Measurements from ENCODE around the gene KRR1.
"Not testable (repeated sequence)": the region's sequence is repeated elsewhere in the genome, so short reads cannot be mapped to it uniquely, and the experiment has no call there.

KRR1 gene

GRCh38 chr12:75522124-75522523 lies 10.7 kb upstream of the KRR1 start:
- DNase-seq, result not testable (repeated sequence)

- DNase-seq, result not testable (repeated sequence)
Observed at GRCh38 chr12:75521224-75521623, 9.8 kb upstream of the KRR1 start.

GRCh38 chr12:75509621-75510020 lies 1.8 kb downstream of the KRR1 start:
- no peak for DNase-seq

GRCh38 chr12:75508159-75508558 lies 3.2 kb downstream of the KRR1 start:
- DNase-seq, result no peak

GRCh38 chr12:75507086-75507485 lies 4.3 kb downstream of the KRR1 start:
- no peak for DNase-seq

GRCh38 chr12:75505706-75506312 lies 5.6 kb downstream of the KRR1 start:
- DNase-seq, result no peak

GRCh38 chr12:75503866-75504265 lies 7.5 kb downstream of the KRR1 start:
- no peak for DNase-seq

GRCh38 chr12:75503459-75503858 lies 8.0 kb downstream of the KRR1 start:
- no peak for DNase-seq

GRCh38 chr12:75491169-75491568 lies 20.2 kb downstream of the KRR1 start:
- no peak for DNase-seq

GRCh38 chr12:75489613-75490210 lies 21.7 kb downstream of the KRR1 start:
- DNase-seq, result no peak

- DNase-seq, result no peak
Observed at GRCh38 chr12:75489187-75489586, 22.2 kb downstream of the KRR1 start.

GRCh38 chr12:75488553-75488952 lies 22.9 kb downstream of the KRR1 start:
- no peak for DNase-seq

- no peak for DNase-seq
Observed at GRCh38 chr12:75487308-75487707, 24.1 kb downstream of the KRR1 start.

- DNase-seq, result not testable (repeated sequence)
Observed at GRCh38 chr12:75484450-75484849, 27.0 kb downstream of the KRR1 start.

GRCh38 chr12:75483431-75483830 lies 28.0 kb downstream of the KRR1 start:
- DNase-seq, result no peak

GRCh38 chr12:75482646-75483045 lies 28.8 kb downstream of the KRR1 start:
- no peak for DNase-seq

GRCh38 chr12:75481774-75482173 lies 29.6 kb downstream of the KRR1 start:
- no peak for DNase-seq

- DNase-seq, result no peak
Observed at GRCh38 chr12:75481013-75481705, 30.2 kb downstream of the KRR1 start.

GRCh38 chr12:75480469-75480949 lies 30.9 kb downstream of the KRR1 start, which contains the start of gene GLIPR1:
Gene GLIPR1, plus strand, starts transcription at chr12:75480755. Its CDS starts 126 bp downstream, at chr12:75480881.
- DNase-seq, result peak; percentile 59

GRCh38 chr12:75479963-75480461 lies 31.4 kb downstream of the KRR1 start:
- no peak for DNase-seq

- no peak for DNase-seq
Observed at GRCh38 chr12:75478116-75478794, 33.2 kb downstream of the KRR1 start.

- DNase-seq, result no peak
Observed at GRCh38 chr12:75477137-75477536, 34.3 kb downstream of the KRR1 start.

GRCh38 chr12:75476071-75476470 lies 35.3 kb downstream of the KRR1 start:
- DNase-seq, result no peak
